Activated naive CD4-positive, alpha-beta T cell treated with anti-CD3 and anti-CD28 coated beads for 36 hours (primary cell): Measurements from ENCODE around the gene SEPHS2. TPM values are rescaled to one million over a fixed set of nuclear protein-coding genes. Genes with fewer than 3 reads are reported as not detected.

Experiments
- total RNA-seq, 2 experiments: library from RNA; stranded (reverse); gene quantifications; one replicate each; pipeline ENCODE4 v1.2.3, GENCODE V29; 2021

The SEPHS2 gene
- total RNA-seq, 2 experiments from 2014 or later: 37.8 to 39.2 TPM

Other genes starting within 250 kb of the SEPHS2 start
- gene SULT1A3, start 246.6 kb downstream of the SEPHS2 start, total RNA-seq: 1 to 10 TPM; 8.7 to 9.2 TPM
- 1 to 10 TPM; 5.7 to 6.8 TPM for gene NPIPB13, start 197.4 kb downstream of the SEPHS2 start, total RNA-seq
- gene CD2BP2, start 90.6 kb downstream of the SEPHS2 start, total RNA-seq: 10 to 100 TPM; 39.2 to 41.4 TPM
- 10 to 100 TPM; 36.6 to 38.4 TPM for gene TBC1D10B, start 75.4 kb downstream of the SEPHS2 start, total RNA-seq
- gene MYL11, start 71.1 kb downstream of the SEPHS2 start, total RNA-seq: under 1 TPM; 0.67 to 0.86 TPM
- 100 to 1,000 TPM; 133 to 134 TPM for gene SEPTIN1, start 63.3 kb downstream of the SEPHS2 start, total RNA-seq
- 1 to 10 TPM; 5.3 to 6.0 TPM for gene ZNF48, start 50.5 kb downstream of the SEPHS2 start, total RNA-seq
- gene ZNF771, start 38.3 kb downstream of the SEPHS2 start, total RNA-seq: 1 to 10 TPM; 3.4 to 4.7 TPM
- 10 to 100 TPM; 69.9 to 73.0 TPM for gene DCTPP1, start 15.8 kb downstream of the SEPHS2 start, total RNA-seq
- 10 to 100 TPM; 83.8 to 89.0 TPM for gene ITGAL, start 26.9 kb upstream of the SEPHS2 start, total RNA-seq
- gene ZNF768, start 80.7 kb upstream of the SEPHS2 start, total RNA-seq: 1 to 10 TPM; 7.8 to 8.3 TPM
- gene ZNF747, start 89.0 kb upstream of the SEPHS2 start, total RNA-seq: 1 to 10 TPM; 5.1 to 6.1 TPM
- gene ZNF764, start 112.5 kb upstream of the SEPHS2 start, total RNA-seq: 1 to 10 TPM; 7.6 to 9.5 TPM
- 1 to 10 TPM; 3.7 to 3.9 TPM for gene ZNF688, start 125.8 kb upstream of the SEPHS2 start, total RNA-seq
- gene ZNF785, start 139.8 kb upstream of the SEPHS2 start, total RNA-seq: 10 to 100 TPM; 11.9 to 13.2 TPM
- 10 to 100 TPM; 10.7 to 11.5 TPM for gene ZNF689, start 164.5 kb upstream of the SEPHS2 start, total RNA-seq
- gene PRR14, start 205.1 kb upstream of the SEPHS2 start, total RNA-seq: 10 to 100 TPM; 50.6 to 52.4 TPM
- gene FBRS, start 212.6 kb upstream of the SEPHS2 start, total RNA-seq: 10 to 100 TPM; 83.8 to 84.8 TPM